CD4-positive, alpha-beta T cell (primary cell): ENCODE results near the gene ARHGAP10. TPM values are rescaled to one million over a fixed set of nuclear protein-coding genes. Genes with fewer than 3 reads are reported as not detected.

ENCODE experiments used
- ATAC-seq: fragments of 200-7000 bp; cut with Tn5 transposase; one replicate; pipeline ENCODE4 v1.10.0; 2022; ENCODE audit warnings: mild to moderate bottlenecking; ENCODE audit not compliant: poor library complexity
- CTCF ChIA-PET: fragments of 350-600 bp; sonication (Branson Sonifier 250); formaldehyde crosslinking; loops from one replicate; lab custom pipeline; 2021; ENCODE audit warnings: antibody characterized with exemption, inconsistent platforms; lab: Charles Lee
- POLR2A ChIA-PET: fragments of 350-600 bp; sonication (Branson Sonifier 250); formaldehyde crosslinking; loops from one replicate; lab custom pipeline; 2021; ENCODE audit warnings: antibody characterized with exemption, inconsistent platforms; lab: Charles Lee
- DNase-seq, 14 experiments: peaks; one replicate each; pipeline ENCODE4 v3.0.0-alpha.2; 2013 to 2020; ENCODE audit warnings: mixed read lengths in 2 of 14
- H3K27ac ChIP-seq, 2 donors: one replicate each; pipeline versions ENCODE4 v1.5.1 to v1.7.0; 2013; ENCODE audit warnings: low read length in 2 of 2, low read depth in 1 of 2, mild to moderate bottlenecking in 1 of 2
- H3K27me3 ChIP-seq, 2 experiments: 1 replicate in 1 of 2; 2 replicates in 1 of 2; pipeline versions ENCODE4 v1.6.1 to v1.7.0; 2013; ENCODE audit warnings: low read length in 2 of 2, control low read depth in 1 of 2, mild to moderate bottlenecking in 1 of 2, moderate library complexity in 1 of 2; ENCODE audit not compliant: insufficient read depth in 2 of 2, control insufficient read depth in 1 of 2
- H3K36me3 ChIP-seq: one replicate; pipeline ENCODE4 v1.6.1; 2013; ENCODE audit warnings: low read length, control low read depth; ENCODE audit not compliant: insufficient read depth
- H3K4me1 ChIP-seq: one replicate; pipeline ENCODE4 v1.6.1; 2013; ENCODE audit warnings: low read length, control low read depth; ENCODE audit not compliant: insufficient read depth
- H3K4me3 ChIP-seq: one replicate; pipeline ENCODE4 v1.5.1; 2013; ENCODE audit warnings: mild to moderate bottlenecking, low read length, moderate library complexity
- H3K9me3 ChIP-seq, 2 experiments: 1 replicate in 1 of 2; 2 replicates in 1 of 2; pipeline versions ENCODE4 v1.6.1 to v1.7.0; 2013; ENCODE audit warnings: low read length in 2 of 2, mild to moderate bottlenecking in 2 of 2, control low read depth in 1 of 2, moderate library complexity in 1 of 2; ENCODE audit not compliant: control insufficient read depth in 1 of 2, insufficient read depth in 1 of 2
- H3K27ac Mint-ChIP-seq: one replicate; pipeline ENCODE4 v1.8.0; 2020; ENCODE audit warnings: mixed read lengths
- H3K27me3 Mint-ChIP-seq: one replicate; pipeline ENCODE4 v1.8.0; 2021; ENCODE audit warnings: mixed read lengths
- H3K36me3 Mint-ChIP-seq: one replicate; pipeline ENCODE4 v1.8.0; 2021; ENCODE audit warnings: low read depth, mixed read lengths
- H3K4me1 Mint-ChIP-seq: one replicate; pipeline ENCODE4 v1.8.0; 2021; ENCODE audit warnings: low read depth, mixed read lengths
- H3K4me3 Mint-ChIP-seq: one replicate; pipeline ENCODE4 v1.8.0; 2020; ENCODE audit warnings: mild to moderate bottlenecking, mixed read lengths
- H3K9me3 Mint-ChIP-seq: one replicate; pipeline ENCODE4 v1.8.0; 2020; ENCODE audit warnings: mixed read lengths
- intact Hi-C, 2 experiments: fragments of 100-400 bp; cut with DNase I in 1 of 2; cut with micrococcal nuclease in 1 of 2; formaldehyde crosslinking; loops; one replicate each; pipeline versions ENCODE4 v1.15.1 to v1.9.0; 2023 to 2025; cut with DNase I, micrococcal nuclease
- total RNA-seq, 174 experiments: library from RNA in 2 of 174; stranded (reverse) in 2 of 174; gene quantifications; one replicate each; pipeline ENCODE4 v1.2.3 and lab custom pipeline; 2021 to 2026
- TF ChIP-seq, protein P1 (sequence below): fragments of 200-600 bp; IDR thresholded peaks from one replicate; pipeline ENCODE4 v1.8.0; 2022; ENCODE audit warnings: antibody characterized with exemption, mild to moderate bottlenecking

Gene ARHGAP10
- total RNA-seq, 2 experiments from 2014 or later: 5.6 to 5.7 TPM

DNA sequence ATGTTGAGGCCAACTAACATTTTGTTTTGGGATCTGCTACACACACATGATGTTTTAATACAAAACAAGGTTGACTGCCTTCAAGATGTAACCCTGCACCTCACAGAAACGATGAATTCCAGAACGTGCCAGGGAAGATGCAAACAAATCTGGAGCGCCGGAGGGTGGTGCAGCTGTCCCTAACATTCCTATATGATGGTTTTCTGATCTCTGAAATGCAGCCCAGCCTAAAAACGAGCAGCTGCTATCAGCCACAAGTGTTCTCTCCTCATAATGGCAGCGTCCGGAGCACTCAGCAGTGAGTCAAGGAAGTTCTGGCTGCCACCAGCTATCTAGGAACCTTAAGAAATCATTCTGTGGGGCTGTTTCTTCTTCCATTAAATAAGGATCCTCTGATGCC is 376.9 kb downstream of the ARHGAP10 start:
- H3K27ac Mint-ChIP-seq: no peak overlapping the region
- ATAC-seq (no peak), DNase-seq (no peak)
- H3K4me1 ChIP-seq: no peaks in the 10 kb centered on the region
- H3K27ac ChIP-seq: no peak overlapping the region
- intact Hi-C loops: no loop called here
- H3K4me3 Mint-ChIP-seq: no peak overlapping the region
- peaks cover 99% of the 10 kb centered on the region for H3K36me3 Mint-ChIP-seq
- peaks cover 38% of the 10 kb centered on the region for H3K36me3 ChIP-seq
- no peak overlapping the region for H3K4me3 ChIP-seq
- H3K9me3 ChIP-seq: no peaks in the 10 kb centered on the region
- peaks cover 36% of the 10 kb centered on the region for H3K4me1 Mint-ChIP-seq
- no peaks in the 10 kb centered on the region for H3K27me3 Mint-ChIP-seq
- H3K27me3 ChIP-seq: no peaks in the 10 kb centered on the region
- ChIA-PET POLR2A (no interaction called here), CTCF (no interaction called here)
- no peaks in the 10 kb centered on the region for H3K9me3 Mint-ChIP-seq
- TF ChIP-seq, protein P1, sequence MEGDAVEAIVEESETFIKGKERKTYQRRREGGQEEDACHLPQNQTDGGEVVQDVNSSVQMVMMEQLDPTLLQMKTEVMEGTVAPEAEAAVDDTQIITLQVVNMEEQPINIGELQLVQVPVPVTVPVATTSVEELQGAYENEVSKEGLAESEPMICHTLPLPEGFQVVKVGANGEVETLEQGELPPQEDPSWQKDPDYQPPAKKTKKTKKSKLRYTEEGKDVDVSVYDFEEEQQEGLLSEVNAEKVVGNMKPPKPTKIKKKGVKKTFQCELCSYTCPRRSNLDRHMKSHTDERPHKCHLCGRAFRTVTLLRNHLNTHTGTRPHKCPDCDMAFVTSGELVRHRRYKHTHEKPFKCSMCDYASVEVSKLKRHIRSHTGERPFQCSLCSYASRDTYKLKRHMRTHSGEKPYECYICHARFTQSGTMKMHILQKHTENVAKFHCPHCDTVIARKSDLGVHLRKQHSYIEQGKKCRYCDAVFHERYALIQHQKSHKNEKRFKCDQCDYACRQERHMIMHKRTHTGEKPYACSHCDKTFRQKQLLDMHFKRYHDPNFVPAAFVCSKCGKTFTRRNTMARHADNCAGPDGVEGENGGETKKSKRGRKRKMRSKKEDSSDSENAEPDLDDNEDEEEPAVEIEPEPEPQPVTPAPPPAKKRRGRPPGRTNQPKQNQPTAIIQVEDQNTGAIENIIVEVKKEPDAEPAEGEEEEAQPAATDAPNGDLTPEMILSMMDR: no peak

- Histone ChIP-seq H3K27me3 (no peaks in the 10 kb centered on the region), H3K4me3 (no peak overlapping the region), H3K27ac (no peak overlapping the region), H3K9me3 (no peaks in the 10 kb centered on the region), H3K4me1 (no peaks in the 10 kb centered on the region), H3K36me3 (peaks cover 43% of the 10 kb centered on the region)
- TF ChIP-seq, protein P1: no peak
- Mint-ChIP-seq H3K4me1 (peaks cover 41% of the 10 kb centered on the region), H3K4me3 (no peak overlapping the region), H3K27ac (no peak overlapping the region), H3K36me3 (peaks cover 99% of the 10 kb centered on the region), H3K27me3 (no peaks in the 10 kb centered on the region), H3K9me3 (no peaks in the 10 kb centered on the region)
- DNase-seq: no peak
- no peak for ATAC-seq
- ChIA-PET POLR2A (no interaction called here), CTCF (no interaction called here)
- intact Hi-C loops: no loop called here
These were observed 377.3 kb downstream of the ARHGAP10 start for GRCh38 chr4:148109216-148109615.

- H3K9me3 ChIP-seq: no peaks in the 10 kb centered on the region
- H3K27ac Mint-ChIP-seq: no peak overlapping the region
- peaks cover 43% of the 10 kb centered on the region for H3K36me3 ChIP-seq
- intact Hi-C loops: no loop called here
- no peak overlapping the region for H3K4me3 ChIP-seq
- no peaks in the 10 kb centered on the region for H3K4me1 ChIP-seq
- no peak for DNase-seq
- no peaks in the 10 kb centered on the region for H3K27me3 ChIP-seq
- ChIA-PET POLR2A (no interaction called here), CTCF (no interaction called here)
- no peaks in the 10 kb centered on the region for H3K9me3 Mint-ChIP-seq
- H3K27ac ChIP-seq: no peak overlapping the region
- ATAC-seq: no peak
- peaks cover 47% of the 10 kb centered on the region for H3K4me1 Mint-ChIP-seq
- no peaks in the 10 kb centered on the region for H3K27me3 Mint-ChIP-seq
- no peak overlapping the region for H3K4me3 Mint-ChIP-seq
- TF ChIP-seq, protein P1: no peak
- peaks cover 99% of the 10 kb centered on the region for H3K36me3 Mint-ChIP-seq
These were observed 378.3 kb downstream of the ARHGAP10 start for GRCh38 chr4:148110169-148110568.
